GM19035 (cell line): ENCODE measurements around the gene PNKP.
"Not testable (repeated sequence)": the region's sequence is repeated elsewhere in the genome, so short reads cannot be mapped to it uniquely, and the experiment has no call there.

ENCODE experiments used
- ATAC-seq: cut with Tn5 transposase; IDR thresholded peaks from one replicate; pipeline ENCODE4 v1.9.1; 2021; ENCODE audit not compliant: unreplicated experiment

PNKP gene

GRCh38 chr19:49824662-49825061, 42.7 kb downstream of the PNKP start:
- no peak for ATAC-seq

DNA sequence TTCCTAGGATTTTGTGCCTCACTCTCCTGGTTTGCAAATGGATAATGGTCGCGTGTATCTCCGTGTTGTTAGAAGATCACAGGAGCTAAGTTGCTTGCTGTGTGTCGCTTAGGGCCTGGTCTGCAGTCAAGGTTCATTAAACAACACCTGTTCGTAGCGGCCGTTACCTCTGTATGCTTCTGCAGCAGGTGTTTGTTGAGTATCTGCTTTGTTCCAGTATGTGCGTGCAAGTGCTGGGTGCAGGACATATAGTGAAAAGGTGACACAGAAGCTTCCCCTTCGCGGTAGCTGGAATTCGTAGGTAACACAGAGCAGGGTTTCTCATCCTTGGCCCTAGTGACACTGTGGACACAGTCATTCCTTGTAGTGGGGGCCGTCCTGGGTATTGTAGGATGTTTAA, 43.9 kb downstream of the PNKP start:
- no peak for ATAC-seq

DNA sequence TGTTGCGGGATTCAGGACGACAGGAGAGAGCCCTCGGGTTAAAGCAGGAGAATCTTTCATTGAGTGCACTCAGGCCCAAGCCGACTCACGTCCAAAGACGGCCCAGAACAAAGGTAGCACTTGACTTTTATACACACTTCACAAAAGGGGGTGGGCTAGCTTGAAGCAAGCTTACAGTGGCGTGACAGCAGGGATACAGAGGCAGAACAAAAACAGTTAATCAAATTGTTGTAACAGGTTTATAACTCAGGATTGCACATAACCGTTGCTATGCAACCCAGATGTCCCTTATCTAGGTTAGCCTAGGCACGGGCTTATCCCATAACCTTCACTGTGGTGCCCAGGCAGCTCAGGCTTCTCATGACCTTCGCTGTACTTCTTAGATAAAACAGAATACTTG, 47.3 kb downstream of the PNKP start:
- ATAC-seq = no peak

- not testable (repeated sequence) for ATAC-seq
These were observed 47.8 kb downstream of the PNKP start for GRCh38 chr19:49819452-49820115.

- ATAC-seq = peak; percentile 5
These were observed 48.6 kb downstream of the PNKP start for GRCh38 chr19:49818649-49819370.

- peak; percentile 76 for ATAC-seq
These were observed 49.3 kb downstream of the PNKP start, which contains the start of gene MED25 for GRCh38 chr19:49817964-49818648. TSS of gene MED25 (plus strand) at chr19:49818289. CDS start at chr19:49818342, 53 bp downstream.

GRCh38 chr19:49816590-49816989, 50.8 kb downstream of the PNKP start:
- no peak for ATAC-seq

DNA sequence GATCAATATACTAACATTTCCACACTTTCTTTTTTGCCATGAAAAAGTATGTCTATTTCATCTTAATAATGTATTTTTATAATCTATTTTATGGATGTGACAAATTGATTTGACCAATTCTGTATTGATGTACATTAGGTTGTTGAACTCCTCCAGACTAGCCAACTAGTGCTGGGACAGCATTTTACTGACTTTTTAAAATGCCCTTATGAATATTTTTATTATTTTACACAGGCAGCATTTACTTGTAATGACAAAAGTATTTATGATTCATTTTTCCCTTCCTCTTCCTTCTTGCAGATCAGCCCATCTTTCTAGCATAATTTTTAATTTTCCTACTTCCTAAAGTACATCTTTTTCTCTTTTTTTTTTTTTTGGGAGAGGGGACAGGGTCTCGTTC, 53.4 kb downstream of the PNKP start:
- ATAC-seq = no peak

GRCh38 chr19:49812997-49813861, 54.1 kb downstream of the PNKP start, which contains the start of gene FUZ:
TSS of gene FUZ (minus strand) at chr19:49813292. CDS start at chr19:49813106, 186 bp downstream.
- ATAC-seq = peak; percentile 58

- no peak for ATAC-seq
These were observed 54.9 kb downstream of the PNKP start for GRCh38 chr19:49812452-49812996.

- no peak for ATAC-seq
These were observed 56.0 kb downstream of the PNKP start for GRCh38 chr19:49811328-49811727.
